K562 (cell line): ENCODE results near the gene MAP3K6. TPM values are rescaled to one million over a fixed set of nuclear protein-coding genes. Genes with fewer than 3 reads are reported as not detected.

Experiments used
- ATAC-seq: fragments of 200-7000 bp; cut with Tn5 transposase; 3 replicates; pipeline ENCODE4 v1.9.1; 2020; ENCODE audit warnings: moderate library complexity
- BruUV-seq: library from RNA; stranded (reverse); fragments of 400-500 nt; replicated peaks from 2 replicates; lab custom pipeline; 2021; lab: Mats Ljungman, UMichigan
- CTCF ChIA-PET: fragments of 300-600 bp; formaldehyde crosslinking; extraction: SDS; loops from one replicate; lab custom pipeline; 2021; ENCODE audit warnings: low intra/inter-chr PET ratio; lab: Yijun Ruan, JAX
- POLR2A ChIA-PET: fragments of 300-600, 350-650 bp; sonication (Branson Sonifier 250); formaldehyde crosslinking; extraction: SDS; loops from one replicate; lab custom pipeline; 2021; ENCODE audit warnings: antibody characterized with exemption, inconsistent platforms; lab: Yijun Ruan, JAX
- DNase-seq, 4 experiments: peaks; one replicate each; pipeline versions ENCODE4 v3.0.0 to v3.0.0-alpha.2; 2011 to 2018; ENCODE audit warnings: low spot score in 3 of 4, mixed read lengths in 3 of 4; ENCODE audit errors: extremely low read depth in 1 of 4
- FAIRE-seq: peaks from 2 replicates; lab custom pipeline; 2011; peaks lifted over from hg19 to GRCh38; lab: Jason Lieb, UNC
- H2AFZ ChIP-seq: 2 replicates; pipeline ENCODE4 v1.6.0; 2011; ENCODE audit warnings: low read depth, low read length, control low read depth, inconsistent platforms
- H3K27ac ChIP-seq: fragments of 200-600 bp; 3 replicates; pipeline ENCODE4 v1.8.0; 2011; ENCODE audit warnings: low read depth, mild to moderate bottlenecking, control low read depth, inconsistent platforms, low read length, moderate library complexity, mixed read lengths; ENCODE audit errors: extremely low read depth
- H3K27me3 ChIP-seq, 2 experiments: fragments of 300-600 bp in 1 of 2; 2 replicates in 1 of 2; 3 replicates in 1 of 2; pipeline versions ENCODE4 v1.6.0 to v1.8.0; 2011; ENCODE audit warnings: inconsistent platforms in 2 of 2, low read length in 2 of 2, mild to moderate bottlenecking in 1 of 2, mixed read lengths in 1 of 2, moderate library complexity in 1 of 2; ENCODE audit not compliant: control insufficient read depth in 2 of 2, insufficient read depth in 2 of 2
- H3K36me3 ChIP-seq: fragments of 300-600 bp; 3 replicates; pipeline ENCODE4 v1.8.0; 2011; ENCODE audit warnings: mild to moderate bottlenecking, low read length, inconsistent platforms; ENCODE audit not compliant: control insufficient read depth, insufficient read depth
- H3K4me1 ChIP-seq, 2 experiments: fragments of 200-600 bp in 1 of 2; replicated peaks in 1 of 2; 2 replicates in 1 of 2; 3 replicates in 1 of 2; pipeline versions ENCODE4 v1.5.1 to v1.8.0; 2011; ENCODE audit warnings: inconsistent platforms in 2 of 2, low read length in 2 of 2, mild to moderate bottlenecking in 1 of 2, mixed read lengths in 1 of 2, moderate library complexity in 1 of 2; ENCODE audit not compliant: control insufficient read depth in 2 of 2, insufficient read depth in 2 of 2
- H3K4me2 ChIP-seq: 2 replicates; pipeline ENCODE4 v1.6.1; 2011; ENCODE audit warnings: low read length, control low read depth, inconsistent platforms, mixed read lengths; ENCODE audit not compliant: insufficient read depth
- H3K4me3 ChIP-seq: fragments of 200-600 bp; sonication (generic), shearing (Covaris generic); 2 replicates; pipeline ENCODE4 v1.5.1; 2016; ENCODE audit warnings: control low read depth, inconsistent platforms
- H3K79me2 ChIP-seq: fragments of 200-600 bp; 3 replicates; pipeline ENCODE4 v1.8.0; 2011; ENCODE audit warnings: low read length, inconsistent platforms; ENCODE audit not compliant: control insufficient read depth, insufficient read depth
- H3K9ac ChIP-seq, 2 experiments: 2 replicates each; pipeline versions ENCODE4 v1.6.0 to v1.6.1; 2011; ENCODE audit warnings: low read depth in 2 of 2, low read length in 2 of 2, control low read depth in 1 of 2, inconsistent platforms in 1 of 2, mild to moderate bottlenecking in 1 of 2, mixed read lengths in 1 of 2; ENCODE audit not compliant: insufficient read depth in 1 of 2
- H3K9me1 ChIP-seq: one replicate; pipeline ENCODE4 v1.6.0; 2011; ENCODE audit warnings: inconsistent platforms, mild to moderate bottlenecking, low read length, moderate library complexity; ENCODE audit not compliant: control insufficient read depth, insufficient read depth
- H3K9me3 ChIP-seq: replicated peaks from 2 replicates; pipeline ENCODE4 v1.5.1; 2011; ENCODE audit warnings: low read depth, low read length, inconsistent platforms; ENCODE audit not compliant: control insufficient read depth, insufficient read depth
- H4K20me1 ChIP-seq: replicated peaks from 2 replicates; pipeline ENCODE4 v1.6.1; 2011; ENCODE audit warnings: low read length, inconsistent platforms, mixed read lengths; ENCODE audit not compliant: control insufficient read depth, insufficient read depth
- BACH1 ChIP-seq: fragments of 200-800 bp; sonication (Bioruptor generic); IDR thresholded peaks from 2 replicates; pipeline ENCODE4 v1.6.1; 2016; ENCODE audit warnings: missing genetic modification characterization, missing compliant biosample characterization
- EP300 ChIP-seq: IDR thresholded peaks from 2 replicates; pipeline ENCODE4 v1.6.1; 2012; ENCODE audit warnings: low read length, improper control_type of control experiment
- ESRRA ChIP-seq: fragments of 450-650 bp; IDR thresholded peaks from 2 replicates; pipeline ENCODE4 v1.6.1; 2014; ENCODE audit warnings: low read depth, mild to moderate bottlenecking, moderate library complexity, borderline replicate concordance
- ETS2 ChIP-seq: IDR thresholded peaks from 2 replicates; pipeline ENCODE4 v1.6.1; 2016; ENCODE audit warnings: borderline replicate concordance, missing genetic modification characterization, mild to moderate bottlenecking, moderate library complexity, missing compliant biosample characterization; ENCODE audit not compliant: poor library complexity, severe bottlenecking
- HDAC2 ChIP-seq: fragments of 450-650 bp; IDR thresholded peaks from 2 replicates; pipeline ENCODE4 v1.6.1; 2016; ENCODE audit warnings: mild to moderate bottlenecking
- ILF3 ChIP-seq: fragments of 450-650 bp; IDR thresholded peaks from 2 replicates; pipeline ENCODE4 v1.6.1; 2018; ENCODE audit warnings: antibody characterized with exemption, mild to moderate bottlenecking, moderate library complexity, borderline replicate concordance
- KLF16 ChIP-seq: IDR thresholded peaks from 2 replicates; pipeline ENCODE4 v1.6.1; 2016; ENCODE audit warnings: antibody characterized with exemption
- MED1 ChIP-seq: sonication (generic); formaldehyde crosslinking; IDR thresholded peaks from 2 replicates; pipeline ENCODE4 v1.8.1; 2023; ENCODE audit warnings: missing genetic modification reagents, borderline replicate concordance
- NCOA2 ChIP-seq, 2 experiments: fragments of 450-650 bp; IDR thresholded peaks; 2 replicates each; pipeline ENCODE4 v1.6.1; 2018; ENCODE audit warnings: mild to moderate bottlenecking in 2 of 2, moderate library complexity in 1 of 2; ENCODE audit not compliant: partially characterized antibody in 2 of 2
- NRF1 ChIP-seq, 2 experiments: fragments of 450-650 bp; IDR thresholded peaks in 1 of 2; conservative IDR thresholded peaks in 1 of 2; 2 replicates each; pipeline ENCODE4 v1.6.1; 2014; ENCODE audit warnings: mild to moderate bottlenecking in 2 of 2
- RBM22 ChIP-seq: fragments of 200-400 bp; formaldehyde crosslinking; IDR thresholded peaks from 2 replicates; pipeline ENCODE4 v1.6.1; 2018; ENCODE audit warnings: low read length, low read depth; ENCODE audit not compliant: poor library complexity, severe bottlenecking
- YY1 ChIP-seq, 3 experiments: IDR thresholded peaks; 2 replicates each; pipeline ENCODE4 v1.6.1; 2011; ENCODE audit warnings: low read length in 2 of 3, mild to moderate bottlenecking in 2 of 3, moderate library complexity in 2 of 3, borderline replicate concordance in 1 of 3, control low read depth in 1 of 3, low read depth in 1 of 3; ENCODE audit not compliant: insufficient read depth in 3 of 3, insufficient replicate concordance in 2 of 3, control insufficient read depth in 1 of 3, insufficient read length in 1 of 3; ENCODE audit errors: extremely low read depth in 1 of 3
- WGBS: fragments of 100-300 bp; shearing (Covaris generic); methylation state at CpG from one replicate; pipeline ENCODE4 v1.1.6; 2016; ENCODE audit warnings: low coverage, mixed read lengths; ENCODE audit not compliant: insufficient coverage; ENCODE audit errors: missing lambda C conversion rate; 5-methylcytosine and 5-hydroxymethylcytosine counted together
- in situ Hi-C: fragments of 300-500 bp; cut with MboI; formaldehyde crosslinking; loops from 4 replicates; pipeline ENCODE4 v1.15.0; 2018; ENCODE audit warnings: inconsistent platforms, mixed read lengths
- intact Hi-C: fragments of 100-400 bp; cut with micrococcal nuclease; formaldehyde crosslinking; loops from 2 replicates; pipeline ENCODE4 v1.14.2; 2022
- polyA plus RNA-seq, 8 experiments: library from polyadenylated mRNA; depleted of rRNA in 4 of 8; stranded (reverse) in 5 of 8; unstranded in 3 of 8; fragments of >200 nt; fragmentation: Nextera tagmentation in 2 of 8; fragmentation: Illumina TruSeq in 1 of 8; extraction: Ambion mirVana in 2 of 8; extraction: Trizol in 1 of 8; gene quantifications; 2 replicates each; pipeline versions ENCODE4 v1.2.1 to v1.2.3, GENCODE V29; 2011 to 2014; ENCODE audit warnings: inconsistent platforms in 1 of 8, missing spikeins in 1 of 8
- total RNA-seq, 7 experiments: library from RNA; depleted of rRNA in 6 of 7; stranded (reverse); fragments of >200 nt in 6 of 7; fragmentation: Illumina TruSeq in 2 of 7; extraction: Trizol in 2 of 7; gene quantifications; 2 replicates each; pipeline versions ENCODE4 v1.2.1 to v1.2.3, GENCODE V29; 2011 to 2021; ENCODE audit warnings: low replicate concordance in 1 of 7

Gene MAP3K6
- total and polyA plus RNA-seq, 9 of the 15 experiments (the other 6 are each of a cell fraction or from before 2014, with no cell fraction given), result 0.99 to 21.9 (median 7.0) TPM

DNA sequence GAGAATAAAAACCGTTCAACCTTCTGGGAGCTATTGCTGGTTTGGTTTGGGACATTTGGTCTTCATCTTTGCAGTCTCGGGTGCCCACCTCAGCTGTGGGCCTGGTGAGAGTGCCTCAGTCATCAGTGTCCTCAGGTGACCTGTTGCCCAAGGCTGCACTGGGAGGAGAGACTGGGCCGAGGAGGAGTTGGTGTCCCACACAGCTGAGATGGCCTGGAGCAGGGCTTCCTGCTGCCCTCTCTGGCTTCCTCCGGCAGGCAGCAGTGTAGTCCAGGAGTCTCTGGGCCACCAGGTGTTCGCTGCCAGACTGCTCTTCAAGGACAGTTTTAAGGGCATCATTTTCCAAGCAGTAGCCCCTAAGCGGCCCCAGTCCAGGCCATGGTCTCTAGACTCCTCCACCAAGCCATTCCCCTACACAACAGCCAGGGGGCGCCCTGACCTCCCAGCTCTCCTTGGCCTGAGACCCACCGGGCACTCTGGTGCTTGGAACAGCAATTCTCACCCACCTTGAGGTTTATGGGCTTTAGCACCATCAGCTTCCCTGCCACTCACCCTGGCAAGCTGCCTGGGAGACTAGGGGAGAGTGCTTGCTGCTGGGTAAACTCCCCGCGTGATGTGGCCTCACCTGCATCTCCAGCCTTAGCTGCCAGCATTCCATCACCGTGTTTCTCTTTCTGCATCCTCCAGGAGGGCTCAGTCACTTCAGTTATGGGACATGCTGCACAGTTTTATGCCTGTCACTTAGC is 34.1 kb downstream of the MAP3K6 start:
- in situ Hi-C loops, result no loop called here
- Histone ChIP-seq H3K79me2 (peaks cover 22% of the 10 kb centered on the region), H3K9me3 (no peaks in the 10 kb centered on the region), H3K27ac (no peak overlapping the region; the same call in 2 of the 3 replicates), H3K9me1 (no peaks in the 10 kb centered on the region), H3K36me3 (peaks cover 84% of the 10 kb centered on the region; the same call in 2 of the 3 replicates), H3K4me2 (no peak overlapping the region), H3K9ac (peak overlapping the region in 1 of 2 experiments; percentile 15; a peak in 2 of 4 replicates), H3K27me3 (no peaks in the 10 kb centered on the region), H4K20me1 (peaks cover 16% of the 10 kb centered on the region), H3K4me1 (peaks cover 0 to 12% of the 10 kb centered on the region in 2 experiments; a peak in 2 of 5 replicates), H2AFZ (no peak overlapping the region), H3K4me3 (no peak overlapping the region)
- no TSS peak for BruUV-seq
- CTCF ChIA-PET, result interaction anchor here (0.7 to 1.9 kb wide), 6 partner anchors 9 to 274 kb away, joined by 3 to 7 read pairs (median 4); partner anchors contain the start of genes MAP3K6 and SYTL1
- ATAC-seq (peak; percentile 95), FAIRE-seq (peak; percentile 85), DNase-seq (peak; percentile 76 to 85 (median 80))
- intact Hi-C loops, result loop anchor here (1.0 to 2.0 kb wide), 2 partner anchors 40 to 62 kb away; no protein-coding TSS in a partner anchor
- POLR2A ChIA-PET, result interaction anchor here (0.6 to 2.5 kb wide), 13 partner anchors 9 to 104 kb away, joined by 3 to 23 read pairs (median 4); partner anchors contain the start of genes MAP3K6 and TMEM222
- WGBS, result 58% methylated on average over 11 of the region's 11 CpGs
- TF ChIP-seq ILF3, result no peak
- no peak for TF ChIP-seq NRF1 (conservative IDR thresholded peaks at IDR 0.05 in 1 of 2, IDR thresholded peaks at IDR 0.05 in 1 of 2)
- no peak for TF ChIP-seq NCOA2 (IDR thresholded peaks at IDR 0.05; ENCODE audit: partially characterized antibody in 2 of 2)
- no peak for TF ChIP-seq ETS2
- TF ChIP-seq MED1 (CRISPR knock-in tag), result no peak
- no peak for TF ChIP-seq HDAC2
- TF ChIP-seq BACH1 (tag), result no peak
- TF ChIP-seq YY1 (IDR thresholded peaks at IDR 0.05; ENCODE audit: borderline replicate concordance in 1 of 3, control insufficient read depth in 1 of 3, extremely low read depth in 1 of 3, insufficient read depth in 3 of 3, insufficient read length in 1 of 3, insufficient replicate concordance in 2 of 3, low read depth in 1 of 3, low read length in 2 of 3), result peak in 2 of 3 experiments; percentile 8 to 9
- TF ChIP-seq KLF16, result no peak
- TF ChIP-seq ESRRA, result no peak
- no peak for TF ChIP-seq RBM22
- no peak for TF ChIP-seq EP300
